ENCODE measurements around the gene TRIML1. TPM values are rescaled to one million over a fixed set of nuclear protein-coding genes. Genes with fewer than 3 reads are reported as not detected.
"Not testable (repeated sequence)": the region's sequence is repeated elsewhere in the genome, so short reads cannot be mapped to it uniquely, and the experiment has no call there.

Gene TRIML1
- total RNA-seq, 1 experiment from 2014 or later: not detected

DNA sequence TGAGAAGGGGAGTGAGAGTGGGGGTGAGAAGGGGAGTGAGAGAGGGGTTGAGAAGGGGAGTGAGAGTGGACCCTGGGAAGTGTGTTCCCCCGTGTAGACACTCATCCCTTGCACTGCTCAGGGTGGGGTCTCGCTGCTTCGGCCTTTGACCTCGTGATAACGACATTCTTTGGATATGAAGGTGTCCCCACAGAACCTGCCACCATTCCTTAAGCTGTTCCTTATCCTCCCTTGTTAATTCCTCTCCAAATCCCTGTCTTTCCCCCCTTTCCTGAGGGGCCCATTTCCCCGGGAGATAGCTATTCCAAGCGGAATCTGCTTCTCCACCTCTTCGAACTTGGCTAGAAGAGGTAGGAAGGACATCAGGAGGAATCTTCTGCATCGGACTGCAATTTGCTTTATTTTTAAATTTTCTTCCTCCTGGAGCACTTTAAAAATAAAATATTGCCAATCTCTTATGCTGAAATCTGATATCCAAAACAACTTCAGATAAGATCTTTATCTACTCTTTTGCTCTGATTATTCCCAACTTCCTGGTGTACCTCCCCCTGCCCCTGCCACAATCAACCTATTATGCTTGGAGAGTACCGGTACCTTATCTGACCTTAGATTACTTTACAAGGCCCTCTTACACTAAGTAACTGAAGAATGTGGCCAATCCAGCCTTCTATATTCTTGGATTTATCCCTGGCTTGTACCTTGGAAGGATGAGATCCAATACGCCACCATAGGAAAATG is 15.6 kb downstream of the TRIML1 start:
- DNase-seq (ENCODE audit: low spot score): no peak

DNA sequence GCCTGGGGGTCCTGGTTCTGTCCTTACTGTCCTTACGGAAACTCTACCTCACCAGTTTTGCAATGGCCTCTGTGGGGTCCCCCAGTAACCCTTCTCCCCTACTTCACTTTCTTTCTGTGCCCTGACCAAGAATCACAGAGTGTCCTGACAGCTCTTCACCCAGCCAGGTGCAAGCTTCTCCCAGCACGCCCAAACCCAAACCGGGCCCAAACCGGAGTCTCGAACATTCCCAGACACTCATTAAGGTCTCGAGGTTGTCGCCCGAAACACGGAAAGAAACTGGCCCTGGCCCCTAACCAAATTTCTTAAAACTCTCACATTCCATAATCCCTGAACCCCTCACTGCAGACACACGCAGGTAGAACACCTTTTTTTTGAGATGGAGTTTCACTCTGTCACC is 19.1 kb downstream of the TRIML1 start:
- DNase-seq (ENCODE audit: low spot score): no peak

DNA sequence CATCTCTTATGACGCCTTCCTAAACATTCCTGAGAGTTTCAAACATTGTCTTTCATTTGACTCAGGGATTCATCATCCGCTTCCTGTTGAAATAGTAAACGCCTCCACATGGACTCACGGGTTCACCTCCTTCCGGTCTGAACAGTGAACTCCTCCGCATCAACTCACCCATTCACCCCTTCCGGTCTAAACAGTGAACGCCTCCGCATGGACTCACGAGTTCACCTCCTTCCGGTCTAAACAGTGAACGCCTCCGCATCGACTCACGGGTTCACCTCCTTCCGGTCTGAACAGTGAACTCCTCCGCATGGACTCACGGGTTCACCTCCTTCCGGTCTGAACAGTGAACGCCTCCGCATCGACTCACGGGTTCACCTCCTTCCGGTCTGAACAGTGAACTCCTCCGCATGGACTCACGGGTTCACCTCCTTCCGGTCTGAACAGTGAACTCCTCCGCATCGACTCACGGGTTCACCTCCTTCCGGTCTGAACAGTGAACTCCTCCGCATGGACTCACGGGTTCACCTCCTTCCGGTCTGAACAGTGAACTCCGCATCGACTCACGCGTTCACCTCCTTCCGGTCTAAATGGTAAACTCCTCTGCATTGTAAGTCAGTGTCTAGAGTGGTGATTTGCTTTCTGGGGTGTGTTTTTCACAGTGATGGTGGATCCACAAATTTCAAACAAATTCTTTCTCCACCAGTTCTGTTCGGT is 20.4 kb downstream of the TRIML1 start:
- not testable (repeated sequence) for DNase-seq (ENCODE audit: low spot score)

DNA sequence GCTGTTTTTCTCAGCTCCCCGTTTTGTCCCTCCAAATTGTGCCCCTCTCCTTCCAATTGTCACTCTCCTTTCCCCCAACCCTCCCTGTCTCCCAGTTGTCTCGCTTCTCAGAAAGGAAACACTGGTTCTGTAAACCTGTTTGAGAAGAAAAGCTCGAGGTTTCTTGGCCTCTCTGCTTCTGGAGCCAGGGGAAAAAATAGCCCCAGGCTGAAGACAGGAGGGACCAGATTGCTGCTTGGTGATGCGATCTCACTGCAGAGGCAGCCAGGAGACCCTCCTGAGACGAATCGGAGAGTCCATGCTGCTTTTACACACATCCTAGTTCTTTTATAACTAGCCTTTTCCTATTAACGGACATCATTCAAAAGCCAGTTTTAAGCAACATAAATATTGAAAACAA is 21.2 kb downstream of the TRIML1 start:
- no peak for DNase-seq (ENCODE audit: low spot score)

DNA sequence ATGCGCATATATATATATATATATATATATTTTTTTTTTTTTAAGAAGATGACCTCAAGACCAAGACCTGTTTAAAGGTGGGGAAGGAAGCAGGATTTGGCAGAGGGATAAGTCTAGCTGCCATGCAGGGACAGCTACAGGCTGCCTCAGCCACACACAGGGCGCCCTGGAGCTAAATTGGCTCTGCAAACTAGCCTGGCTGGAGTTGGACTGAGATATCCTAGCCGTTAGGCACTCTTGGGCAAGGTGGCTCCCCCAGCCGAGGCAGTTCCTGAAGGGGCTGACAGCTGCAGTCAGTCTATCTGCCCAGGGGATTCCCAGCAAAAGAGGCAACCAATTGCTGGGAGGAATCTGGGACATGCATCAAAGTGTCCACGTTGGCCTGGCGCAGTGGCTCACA is 21.9 kb downstream of the TRIML1 start:
- DNase-seq (ENCODE audit: low spot score): no peak

DNA sequence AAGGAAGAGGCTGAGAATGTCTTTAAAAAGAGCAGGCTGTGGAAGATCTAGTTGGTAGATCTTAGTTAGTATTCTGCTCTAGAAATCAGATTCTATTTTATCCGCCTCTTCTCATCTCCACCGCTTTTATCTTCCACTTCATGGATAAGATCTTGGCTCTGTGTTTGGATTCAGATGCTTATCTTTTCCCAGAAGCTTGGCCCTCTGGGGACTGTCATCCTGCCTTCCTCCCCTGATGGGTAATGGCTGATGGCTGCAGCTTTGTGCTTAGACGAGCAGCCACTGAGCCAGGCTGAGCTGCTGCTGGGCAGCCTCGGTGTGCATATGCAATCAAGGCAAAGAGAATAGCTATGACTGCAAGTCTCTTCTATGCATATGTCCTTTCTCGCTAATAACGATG is 23.5 kb downstream of the TRIML1 start:
- no peak for DNase-seq (ENCODE audit: low spot score)

DNA sequence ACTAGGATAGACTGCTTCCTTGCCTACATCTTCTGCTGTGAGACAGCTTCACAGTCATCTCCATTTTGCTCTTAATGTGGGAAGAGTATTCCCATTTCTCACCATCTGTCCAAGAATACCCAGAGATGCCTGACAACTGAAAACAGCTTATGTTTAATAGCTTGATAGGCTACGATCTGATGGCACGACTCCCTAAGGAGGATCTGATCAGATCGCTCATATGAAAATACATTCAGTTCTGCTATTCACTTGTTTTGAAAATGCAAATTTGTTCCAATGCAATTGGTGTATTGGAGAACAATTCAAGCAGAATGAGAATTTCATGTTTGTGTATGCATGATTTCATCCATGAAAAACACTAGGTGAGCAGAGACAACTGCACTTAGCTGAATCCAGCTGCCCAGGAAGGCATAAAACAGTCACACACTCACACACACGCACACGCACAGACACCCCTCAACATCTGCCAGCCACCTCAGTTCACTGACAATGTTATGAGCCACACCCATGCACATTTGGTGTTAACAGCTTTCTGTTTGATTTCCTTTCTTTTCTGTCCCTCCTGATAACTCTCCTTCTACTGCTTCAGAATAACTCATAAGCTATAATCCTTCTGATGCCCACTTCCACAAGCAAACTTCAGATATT is 29.6 kb downstream of the TRIML1 start:
- no peak for DNase-seq (ENCODE audit: low spot score)

DNA sequence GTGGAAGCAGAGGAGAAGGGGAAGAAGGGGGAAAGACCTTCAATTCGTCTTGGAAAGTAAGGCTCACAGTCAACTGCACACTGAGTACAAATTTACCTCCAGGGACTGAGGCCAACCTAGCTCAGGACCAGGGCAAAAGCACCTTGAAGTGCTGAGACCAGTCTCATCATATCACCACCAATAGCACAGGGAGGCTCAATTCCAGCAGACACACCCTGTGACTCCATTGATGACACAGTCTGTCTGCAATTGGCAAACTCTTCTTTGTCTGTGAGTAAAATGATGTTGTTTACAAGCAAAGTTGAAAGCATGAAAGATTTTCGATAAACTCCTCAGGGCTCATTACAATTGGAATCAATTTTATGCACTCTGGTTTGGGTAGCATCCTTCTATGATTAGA is 32.3 kb downstream of the TRIML1 start:
- DNase-seq (ENCODE audit: low spot score): no peak

DNA sequence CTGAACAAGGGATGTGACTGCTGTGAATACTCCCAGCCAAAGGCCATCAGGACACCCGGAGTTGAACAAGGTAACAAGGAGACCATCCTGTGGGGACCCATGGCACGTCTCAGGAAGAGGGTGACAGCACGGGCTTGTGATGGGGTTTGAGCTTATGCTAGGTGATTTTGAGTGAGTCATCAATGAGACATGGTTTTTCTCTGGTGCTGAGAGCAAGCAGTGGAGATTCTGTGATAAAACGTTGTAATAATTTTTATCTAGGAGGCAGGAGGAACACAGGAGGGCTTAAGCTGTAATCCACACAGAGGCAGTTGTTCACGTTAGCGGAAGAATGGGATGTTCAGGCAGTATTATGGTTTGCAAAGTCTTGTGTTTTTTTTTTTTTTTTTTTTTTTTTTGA is 36.0 kb downstream of the TRIML1 start:
- DNase-seq (ENCODE audit: low spot score): no peak

DNA sequence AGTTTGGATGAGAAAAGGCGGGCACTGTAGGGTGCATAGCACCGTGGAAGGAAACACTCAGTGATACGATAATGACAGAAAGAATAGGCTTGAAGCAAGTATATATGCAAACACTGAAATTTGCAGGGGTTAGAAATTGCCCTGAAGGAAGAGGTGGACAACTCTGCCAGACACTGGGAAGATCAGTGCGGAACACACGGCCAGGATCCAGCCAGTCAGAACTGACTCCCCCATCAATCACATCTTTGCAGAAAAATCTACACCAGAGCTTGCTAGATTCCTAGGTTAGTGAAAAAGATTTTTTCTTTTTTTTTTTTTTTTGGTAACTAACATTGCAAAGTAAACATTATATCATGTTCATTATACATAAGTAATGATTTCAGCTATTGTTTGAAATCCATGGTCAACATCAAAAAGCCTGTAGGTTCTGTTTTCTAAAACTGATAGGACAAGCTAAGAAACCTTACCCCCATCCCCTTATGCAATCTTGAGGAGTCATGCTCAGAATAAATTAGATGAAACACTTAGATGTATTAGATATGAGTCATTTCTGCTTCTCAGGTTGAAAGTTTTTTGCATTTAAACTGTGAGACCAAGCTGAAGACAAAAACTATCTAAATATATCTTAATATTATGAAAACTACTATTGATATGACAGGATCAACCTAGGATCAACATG is 38.9 kb downstream of the TRIML1 start:
- no peak for DNase-seq (ENCODE audit: low spot score)

DNA sequence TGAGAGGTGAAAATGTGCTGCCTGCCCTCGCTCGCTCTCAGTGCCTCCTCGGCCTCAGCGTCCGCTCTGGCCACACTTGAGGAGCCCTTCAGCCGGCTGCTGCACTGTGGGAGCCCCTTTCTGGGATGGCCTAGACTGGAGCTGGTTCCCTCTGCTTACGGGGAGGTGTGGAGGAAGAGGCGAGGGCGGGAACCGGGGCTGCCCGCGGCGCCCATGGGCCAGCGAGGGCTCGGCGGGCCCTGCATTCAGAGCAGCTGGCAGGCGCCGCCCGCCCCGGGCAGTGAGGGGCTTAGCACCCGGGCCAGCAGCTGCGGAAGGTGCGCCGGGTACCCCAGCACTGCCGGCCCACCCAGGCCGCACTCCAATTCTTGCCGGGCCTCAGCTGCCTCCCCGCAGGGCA is 39.6 kb downstream of the TRIML1 start:
- DNase-seq (ENCODE audit: low spot score): no peak

DNA sequence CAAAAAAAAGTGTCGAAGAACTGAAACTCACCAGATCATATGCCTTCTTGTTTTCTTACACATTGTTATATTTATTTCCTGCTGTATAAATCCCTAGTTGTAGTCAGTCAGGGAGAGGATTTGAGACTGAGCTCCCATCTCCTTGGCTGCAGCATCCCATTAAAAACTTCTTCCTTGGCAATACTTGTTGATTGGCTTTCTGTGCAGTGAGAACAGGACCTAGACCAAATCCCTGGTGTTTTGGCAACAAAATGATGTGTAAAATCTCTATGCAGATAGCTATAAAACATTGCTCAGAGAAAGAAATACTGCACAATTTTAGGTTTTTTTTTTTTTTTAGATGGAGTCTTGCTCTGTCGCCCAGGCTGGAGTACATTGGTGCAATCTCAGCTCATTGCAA is 47.9 kb downstream of the TRIML1 start:
- no peak for DNase-seq (ENCODE audit: low spot score)

DNA sequence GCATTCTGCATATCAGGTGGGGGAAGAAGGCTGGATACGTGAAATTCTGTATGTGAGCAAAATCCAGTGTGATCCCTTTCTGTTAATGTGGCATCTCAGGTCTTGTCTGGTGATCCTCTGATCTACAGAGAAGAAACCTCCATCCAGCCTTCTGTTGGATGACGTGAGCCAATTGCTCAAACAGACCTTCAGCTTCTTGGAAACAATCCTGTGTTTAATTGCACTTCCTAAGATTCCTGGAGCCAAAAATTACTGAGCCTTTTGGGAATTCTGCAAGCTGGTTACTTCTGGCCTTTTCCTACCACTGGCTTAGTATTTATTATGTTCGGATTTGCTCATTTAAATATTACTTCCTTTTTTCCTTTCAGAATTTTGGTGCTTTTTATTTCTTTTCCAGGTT is 51.2 kb downstream of the TRIML1 start:
- no peak for DNase-seq (ENCODE audit: low spot score)

DNA sequence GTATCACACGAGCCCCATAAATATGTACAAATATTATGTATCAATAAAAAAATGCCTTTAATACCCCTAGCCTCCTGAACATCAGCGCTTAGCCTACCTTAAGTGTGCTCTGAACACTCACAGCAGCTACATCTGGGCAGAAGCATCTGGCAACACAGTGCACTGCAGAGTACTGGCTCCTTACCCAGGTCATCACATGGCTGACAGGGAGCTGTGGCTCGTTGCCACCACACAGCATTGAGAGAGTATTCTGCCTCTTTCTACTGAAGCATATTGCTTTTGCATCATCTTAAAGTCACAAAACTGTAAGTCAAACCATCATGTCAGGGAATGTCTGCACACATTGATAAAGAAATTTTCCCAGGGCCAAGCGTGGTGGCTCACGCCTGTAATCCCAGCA is 55.2 kb downstream of the TRIML1 start:
- no peak for DNase-seq (ENCODE audit: low spot score)

DNA sequence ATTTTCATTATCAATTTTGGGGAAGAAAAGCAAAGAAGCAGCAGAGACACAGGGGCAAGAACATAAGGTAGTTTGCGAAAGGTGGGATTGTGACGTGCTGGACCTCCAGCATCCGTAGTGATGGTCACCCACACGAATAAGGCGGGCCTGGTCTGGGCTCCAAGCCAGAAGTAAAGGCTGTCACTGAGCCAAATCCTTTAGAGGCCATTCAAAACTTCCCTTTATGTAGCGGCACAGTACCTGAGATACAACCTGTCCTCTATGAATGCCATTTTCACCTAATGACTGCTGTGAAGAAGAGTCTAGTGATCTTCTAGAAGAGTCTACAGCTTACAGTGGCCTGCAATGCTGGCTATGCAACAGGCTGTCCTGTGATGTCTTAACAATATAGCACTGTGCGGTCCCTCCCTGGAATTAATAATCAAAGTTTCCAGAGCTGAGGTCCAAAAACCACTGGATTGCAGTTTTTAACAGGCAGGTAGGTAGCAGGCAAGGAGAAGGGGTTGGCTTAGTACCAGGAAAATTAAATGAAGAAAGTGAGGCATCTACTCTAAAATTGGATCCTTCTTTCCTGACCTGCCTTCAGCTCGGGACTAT is 56.2 kb downstream of the TRIML1 start:
- no peak for DNase-seq (ENCODE audit: low spot score)

DNA sequence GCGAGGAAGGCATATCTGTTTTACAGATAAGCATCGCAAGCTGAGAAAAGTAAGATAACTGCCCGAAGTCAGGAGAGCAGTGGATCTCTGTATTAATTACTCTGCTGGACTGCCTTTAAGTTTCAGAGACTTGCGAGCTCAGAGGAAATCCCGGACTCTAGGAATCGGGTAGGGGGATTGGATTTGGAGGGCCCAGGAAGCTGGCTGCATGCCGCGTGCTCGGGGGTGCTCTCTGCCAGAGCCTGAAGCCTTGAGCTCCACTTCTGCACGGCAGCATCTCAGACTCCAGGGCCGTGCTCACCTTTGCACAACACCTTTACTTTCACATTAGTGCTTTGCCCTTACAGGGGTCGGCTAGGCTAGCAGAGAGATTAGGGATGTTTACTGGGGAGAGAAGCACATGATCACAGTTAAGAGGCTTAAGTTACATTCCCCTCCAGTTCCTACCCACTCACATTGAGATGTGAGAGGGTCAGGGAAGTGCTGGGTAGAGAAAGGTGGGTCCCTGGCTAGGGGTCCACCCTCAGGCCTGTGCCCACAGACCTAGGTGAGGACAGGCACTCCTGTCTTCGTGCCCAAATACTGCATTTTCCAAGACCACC is 57.0 kb downstream of the TRIML1 start:
- DNase-seq (ENCODE audit: low spot score): no peak

Small RNAs within 50 kb of the gene (small RNA-seq; reads per million reads assigned to genes)
- not detected for gene RNU6-173P

Other genes starting within 250 kb of the TRIML1 start
- gene ZFP42, start 143.7 kb upstream of the TRIML1 start, total RNA-seq (2014; rRNA removed; shearing (Covaris generic)): not detected in 2 replicates
- gene TRIML2, start 29.8 kb upstream of the TRIML1 start, total RNA-seq (2014; rRNA removed; shearing (Covaris generic)): not detected in 2 replicates